Stomach smooth muscle (tissue), 2 donors: ENCODE data around the gene MMP15.
"Not testable (repeated sequence)": the region's sequence is repeated elsewhere in the genome, so short reads cannot be mapped to it uniquely, and the experiment has no call there.

Experiments
- H3K27ac ChIP-seq: one replicate; pipeline ENCODE4 v1.7.0; 2013; ENCODE audit warnings: mild to moderate bottlenecking, low read length, inconsistent platforms
- H3K27me3 ChIP-seq, 2 donors: one replicate each; pipeline ENCODE4 v1.7.0; 2013; ENCODE audit warnings: low read length in 2 of 2; ENCODE audit not compliant: insufficient read depth in 2 of 2, control insufficient read depth in 1 of 2
- H3K36me3 ChIP-seq, 2 donors: one replicate each; pipeline ENCODE4 v1.7.0; 2013; ENCODE audit warnings: low read length in 2 of 2; ENCODE audit not compliant: control insufficient read depth in 2 of 2, insufficient read depth in 2 of 2
- H3K4me1 ChIP-seq: one replicate; pipeline ENCODE4 v1.7.0; 2013; ENCODE audit warnings: low read length; ENCODE audit not compliant: control insufficient read depth, insufficient read depth
- H3K4me3 ChIP-seq, 2 donors: one replicate each; pipeline ENCODE4 v1.7.0; 2013; ENCODE audit warnings: low read length in 2 of 2
- H3K9ac ChIP-seq, 2 donors: one replicate each; pipeline ENCODE4 v1.7.0; 2013; ENCODE audit warnings: low read length in 2 of 2, mild to moderate bottlenecking in 1 of 2
- H3K9me3 ChIP-seq, 2 donors: one replicate each; pipeline ENCODE4 v1.7.0; 2013; ENCODE audit warnings: low read length in 2 of 2; ENCODE audit not compliant: control insufficient read depth in 2 of 2
- donor health status: healthy.
- donor health status: Pancreatic carcinoma.

MMP15 gene

GRCh38 chr16:58002416-58002800, 23.1 kb upstream of the MMP15 start:
- Histone ChIP-seq H3K4me1 (peaks cover 27% of the 10 kb centered on the region), H3K36me3 (peaks cover 7 to 8% of the 10 kb centered on the region in 2 donors), H3K9ac (no peak overlapping the region), H3K27ac (no peak overlapping the region), H3K4me3 (no peak overlapping the region), H3K9me3 (no peaks in the 10 kb centered on the region), H3K27me3 (no peaks in the 10 kb centered on the region)

- H3K4me1 ChIP-seq: peaks cover 27% of the 10 kb centered on the region
- no peaks in the 10 kb centered on the region for H3K27me3 ChIP-seq
- H3K9ac ChIP-seq: no peak overlapping the region
- no peaks in the 10 kb centered on the region for H3K9me3 ChIP-seq
- no peak overlapping the region for H3K4me3 ChIP-seq
- peaks cover 3 to 4% of the 10 kb centered on the region in 2 donors for H3K36me3 ChIP-seq
- no peak overlapping the region for H3K27ac ChIP-seq
These were observed 22.6 kb upstream of the MMP15 start for GRCh38 chr16:58002936-58003335.

GRCh38 chr16:58004736-58005135, 20.8 kb upstream of the MMP15 start:
- not testable (repeated sequence) for H3K4me3 ChIP-seq, H3K27ac ChIP-seq, H3K9ac ChIP-seq, H3K27me3 ChIP-seq, H3K36me3 ChIP-seq, H3K9me3 ChIP-seq
- H3K4me1 ChIP-seq: peaks cover 14% of the 10 kb centered on the region

GRCh38 chr16:58009856-58010416, 15.6 kb upstream of the MMP15 start:
- no peaks in the 10 kb centered on the region for H3K4me1 ChIP-seq
- no peak overlapping the region for H3K4me3 ChIP-seq
- H3K27ac ChIP-seq: no peak overlapping the region
- no peaks in the 10 kb centered on the region for H3K9me3 ChIP-seq
- H3K9ac ChIP-seq: no peak overlapping the region
- peaks cover 23 to 24% of the 10 kb centered on the region in 2 donors for H3K36me3 ChIP-seq
- H3K27me3 ChIP-seq: no peaks in the 10 kb centered on the region

- Histone ChIP-seq H3K9me3 (no peaks in the 10 kb centered on the region), H3K4me3 (no peak overlapping the region), H3K27ac (no peak overlapping the region), H3K9ac (no peak overlapping the region), H3K36me3 (peaks cover 23 to 25% of the 10 kb centered on the region in 2 donors), H3K4me1 (no peaks in the 10 kb centered on the region), H3K27me3 (no peaks in the 10 kb centered on the region)
These were observed 14.7 kb upstream of the MMP15 start for GRCh38 chr16:58010886-58011285.

GRCh38 chr16:58011652-58012051, 13.9 kb upstream of the MMP15 start:
- H3K27ac ChIP-seq: no peak overlapping the region
- no peaks in the 10 kb centered on the region for H3K4me1 ChIP-seq
- H3K27me3 ChIP-seq: no peaks in the 10 kb centered on the region
- H3K9ac ChIP-seq: no peak overlapping the region
- H3K4me3 ChIP-seq: no peak overlapping the region
- no peaks in the 10 kb centered on the region for H3K9me3 ChIP-seq
- peaks cover 20 to 31% of the 10 kb centered on the region in 2 donors for H3K36me3 ChIP-seq

- Histone ChIP-seq H3K4me1 (no peaks in the 10 kb centered on the region), H3K27ac (no peak overlapping the region), H3K36me3 (peaks cover 19 to 32% of the 10 kb centered on the region in 2 donors), H3K27me3 (no peaks in the 10 kb centered on the region), H3K9ac (no peak overlapping the region), H3K4me3 (no peak overlapping the region), H3K9me3 (no peaks in the 10 kb centered on the region)
These were observed 13.1 kb upstream of the MMP15 start for GRCh38 chr16:58012481-58012880.

GRCh38 chr16:58013201-58013956, 12.2 kb upstream of the MMP15 start:
- H3K4me1 ChIP-seq: no peaks in the 10 kb centered on the region
- H3K9me3 ChIP-seq: no peaks in the 10 kb centered on the region
- no peaks in the 10 kb centered on the region for H3K27me3 ChIP-seq
- H3K36me3 ChIP-seq: peaks cover 19 to 34% of the 10 kb centered on the region in 2 donors
- no peak overlapping the region for H3K27ac ChIP-seq
- H3K9ac ChIP-seq: no peak overlapping the region
- no peak overlapping the region for H3K4me3 ChIP-seq

- H3K27me3 ChIP-seq: no peaks in the 10 kb centered on the region
- H3K9me3 ChIP-seq: no peaks in the 10 kb centered on the region
- no peak overlapping the region for H3K4me3 ChIP-seq
- peaks cover 7% of the 10 kb centered on the region for H3K4me1 ChIP-seq
- peaks cover 16 to 22% of the 10 kb centered on the region in 2 donors for H3K36me3 ChIP-seq
- H3K9ac ChIP-seq: no peak overlapping the region
- H3K27ac ChIP-seq: no peak overlapping the region
These were observed 8.6 kb upstream of the MMP15 start for GRCh38 chr16:58016840-58017446.

- H3K9me3 ChIP-seq: no peaks in the 10 kb centered on the region
- H3K36me3 ChIP-seq: peaks cover 7 to 17% of the 10 kb centered on the region in 2 donors
- H3K27me3 ChIP-seq: no peaks in the 10 kb centered on the region
- no peak overlapping the region for H3K27ac ChIP-seq
- peaks cover 25% of the 10 kb centered on the region for H3K4me1 ChIP-seq
- no peak overlapping the region for H3K9ac ChIP-seq
- no peak overlapping the region for H3K4me3 ChIP-seq
These were observed 6.8 kb upstream of the MMP15 start for GRCh38 chr16:58018803-58019202.
